Measurements from ENCODE around the gene IGLL5.
"Not testable (repeated sequence)": the region's sequence is repeated elsewhere in the genome, so short reads cannot be mapped to it uniquely, and the experiment has no call there.

IGLL5 gene

GRCh38 chr22:22920910-22921550 lies 33.4 kb downstream of the IGLL5 start:
- no peak overlapping the region for H3K18ac ChIP-seq (ENCODE audit: low read length)
- no peak overlapping the region for H2BK12ac ChIP-seq (ENCODE audit: low read length)
- H3K4ac ChIP-seq (ENCODE audit: low read depth, low read length) = no peak overlapping the region
- H3K4me3 ChIP-seq (ENCODE audit: low read depth, low read length) = no peak overlapping the region
- no peak overlapping the region for H3K23ac ChIP-seq (ENCODE audit: low read length)
- H3K27ac ChIP-seq (ENCODE audit: low read depth, low read length) = no peak overlapping the region
- DNase-seq = no peak
- H3K9me3 ChIP-seq (ENCODE audit: insufficient read depth, low read depth, low read length) = peaks cover 17% of the 10 kb centered on the region
- no CpG with 5 or more reads among the region's 13 CpGs for WGBS (ENCODE audit: extremely low coverage, insufficient coverage, insufficient read length)
- no peak overlapping the region for H3K4me2 ChIP-seq (ENCODE audit: low read length)
- H3K4me1 ChIP-seq (ENCODE audit: control insufficient read depth in 1 of 2, insufficient read depth in 2 of 2, low read length in 2 of 2) = no peaks in the 10 kb centered on the region
- H2BK5ac ChIP-seq (ENCODE audit: low read depth, low read length, poor library complexity) = no peak overlapping the region
- H4K91ac ChIP-seq (ENCODE audit: low read depth, low read length) = no peak overlapping the region
- H2AFZ ChIP-seq (ENCODE audit: insufficient read depth, low read length, poor library complexity) = no peak overlapping the region
- no peak overlapping the region for H3K9ac ChIP-seq (ENCODE audit: low read length)
- H3K36me3 ChIP-seq (ENCODE audit: control insufficient read depth in 1 of 2, insufficient read depth in 2 of 2, low read length in 2 of 2) = no peaks in the 10 kb centered on the region
- H4K8ac ChIP-seq (ENCODE audit: low read depth, low read length) = no peak overlapping the region
- H3K79me1 ChIP-seq (ENCODE audit: low read length) = no peaks in the 10 kb centered on the region
- no peaks in the 10 kb centered on the region for H3K27me3 ChIP-seq (ENCODE audit: insufficient read depth, low read length)
- H2BK120ac ChIP-seq (ENCODE audit: insufficient read depth, low read length, poor library complexity) = no peak overlapping the region
- H4K12ac ChIP-seq (ENCODE audit: low read depth, low read length) = no peak overlapping the region
- no peak overlapping the region for H2AK5ac ChIP-seq (ENCODE audit: low read length)
- H3K14ac ChIP-seq (ENCODE audit: low read length) = no peak overlapping the region
- no peaks in the 10 kb centered on the region for H3K79me2 ChIP-seq (ENCODE audit: control insufficient read depth, insufficient read depth, low read length, poor library complexity)

GRCh38 chr22:22921575-22921974 lies 34.0 kb downstream of the IGLL5 start:
- Histone ChIP-seq H3K9ac (ENCODE audit: low read length) (no peak overlapping the region), H3K23ac (ENCODE audit: low read length) (no peak overlapping the region), H3K14ac (ENCODE audit: low read length) (no peak overlapping the region), H3K27ac (ENCODE audit: low read depth, low read length) (no peak overlapping the region), H4K8ac (ENCODE audit: low read depth, low read length) (no peak overlapping the region), H3K18ac (ENCODE audit: low read length) (no peak overlapping the region), H3K4me2 (ENCODE audit: low read length) (no peak overlapping the region), H3K9me3 (ENCODE audit: insufficient read depth, low read depth, low read length) (peaks cover 12% of the 10 kb centered on the region), H3K4ac (ENCODE audit: low read depth, low read length) (no peak overlapping the region), H2BK12ac (ENCODE audit: low read length) (no peak overlapping the region), H3K27me3 (ENCODE audit: insufficient read depth, low read length) (no peaks in the 10 kb centered on the region), H2AK5ac (ENCODE audit: low read length) (no peak overlapping the region), H2AFZ (ENCODE audit: insufficient read depth, low read length, poor library complexity) (no peak overlapping the region), H3K4me3 (ENCODE audit: low read depth, low read length) (no peak overlapping the region), H3K79me1 (ENCODE audit: low read length) (no peaks in the 10 kb centered on the region), H3K36me3 (ENCODE audit: control insufficient read depth in 1 of 2, insufficient read depth in 2 of 2, low read length in 2 of 2) (no peaks in the 10 kb centered on the region), H2BK120ac (ENCODE audit: insufficient read depth, low read length, poor library complexity) (no peak overlapping the region), H4K91ac (ENCODE audit: low read depth, low read length) (no peak overlapping the region), H4K12ac (ENCODE audit: low read depth, low read length) (no peak overlapping the region), H2BK5ac (ENCODE audit: low read depth, low read length, poor library complexity) (no peak overlapping the region), H3K4me1 (ENCODE audit: control insufficient read depth in 1 of 2, insufficient read depth in 2 of 2, low read length in 2 of 2) (no peaks in the 10 kb centered on the region), H3K79me2 (ENCODE audit: control insufficient read depth, insufficient read depth, low read length, poor library complexity) (no peaks in the 10 kb centered on the region)
- no CpG with 5 or more reads among the region's 8 CpGs for WGBS (ENCODE audit: extremely low coverage, insufficient coverage, insufficient read length)
- no peak for DNase-seq

GRCh38 chr22:22922092-22922953 lies 34.7 kb downstream of the IGLL5 start:
- H3K18ac ChIP-seq (ENCODE audit: low read length); H2BK120ac ChIP-seq (ENCODE audit: insufficient read depth, low read length, poor library complexity); H4K8ac ChIP-seq (ENCODE audit: low read depth, low read length); H2BK5ac ChIP-seq (ENCODE audit: low read depth, low read length, poor library complexity); H4K91ac ChIP-seq (ENCODE audit: low read depth, low read length); H3K27me3 ChIP-seq (ENCODE audit: insufficient read depth, low read length); H3K4ac ChIP-seq (ENCODE audit: low read depth, low read length); H3K79me2 ChIP-seq (ENCODE audit: control insufficient read depth, insufficient read depth, low read length, poor library complexity); DNase-seq; H3K27ac ChIP-seq (ENCODE audit: low read depth, low read length); H2BK12ac ChIP-seq (ENCODE audit: low read length); H3K79me1 ChIP-seq (ENCODE audit: low read length); H3K9ac ChIP-seq (ENCODE audit: low read length); H3K9me3 ChIP-seq (ENCODE audit: insufficient read depth, low read depth, low read length); H4K12ac ChIP-seq (ENCODE audit: low read depth, low read length); H3K4me3 ChIP-seq (ENCODE audit: low read depth, low read length); H3K4me2 ChIP-seq (ENCODE audit: low read length); H3K14ac ChIP-seq (ENCODE audit: low read length); H2AFZ ChIP-seq (ENCODE audit: insufficient read depth, low read length, poor library complexity); H3K23ac ChIP-seq (ENCODE audit: low read length); H2AK5ac ChIP-seq (ENCODE audit: low read length); H3K36me3 ChIP-seq (ENCODE audit: control insufficient read depth in 1 of 2, insufficient read depth in 2 of 2, low read length in 2 of 2); H3K4me1 ChIP-seq (ENCODE audit: control insufficient read depth in 1 of 2, insufficient read depth in 2 of 2, low read length in 2 of 2): not testable (repeated sequence)
- no CpG with 5 or more reads among the region's 16 CpGs for WGBS (ENCODE audit: extremely low coverage, insufficient coverage, insufficient read length)

- Histone ChIP-seq H2BK120ac (ENCODE audit: insufficient read depth, low read length, poor library complexity) (no peak overlapping the region), H3K4me3 (ENCODE audit: low read depth, low read length) (no peak overlapping the region), H3K79me1 (ENCODE audit: low read length) (no peaks in the 10 kb centered on the region), H2AFZ (ENCODE audit: insufficient read depth, low read length, poor library complexity) (no peak overlapping the region), H3K23ac (ENCODE audit: low read length) (no peak overlapping the region), H2BK5ac (ENCODE audit: low read depth, low read length, poor library complexity) (no peak overlapping the region), H3K9ac (ENCODE audit: low read length) (no peak overlapping the region), H3K4ac (ENCODE audit: low read depth, low read length) (no peak overlapping the region), H3K79me2 (ENCODE audit: control insufficient read depth, insufficient read depth, low read length, poor library complexity) (no peaks in the 10 kb centered on the region), H3K9me3 (ENCODE audit: insufficient read depth, low read depth, low read length) (peaks cover 2% of the 10 kb centered on the region), H3K27ac (ENCODE audit: low read depth, low read length) (no peak overlapping the region), H4K8ac (ENCODE audit: low read depth, low read length) (no peak overlapping the region), H2BK12ac (ENCODE audit: low read length) (no peak overlapping the region), H3K18ac (ENCODE audit: low read length) (no peak overlapping the region), H3K4me2 (ENCODE audit: low read length) (no peak overlapping the region), H3K27me3 (ENCODE audit: insufficient read depth, low read length) (no peaks in the 10 kb centered on the region), H2AK5ac (ENCODE audit: low read length) (no peak overlapping the region), H3K14ac (ENCODE audit: low read length) (no peak overlapping the region), H4K91ac (ENCODE audit: low read depth, low read length) (no peak overlapping the region), H3K36me3 (ENCODE audit: control insufficient read depth in 1 of 2, insufficient read depth in 2 of 2, low read length in 2 of 2) (no peaks in the 10 kb centered on the region), H3K4me1 (ENCODE audit: control insufficient read depth in 1 of 2, insufficient read depth in 2 of 2, low read length in 2 of 2) (no peaks in the 10 kb centered on the region), H4K12ac (ENCODE audit: low read depth, low read length) (no peak overlapping the region)
- no peak for DNase-seq
- 100% methylated on average over 2 of the region's 4 CpGs for WGBS (ENCODE audit: extremely low coverage, insufficient coverage, insufficient read length)
Measured at GRCh38 chr22:22922954-22923319, 35.3 kb downstream of the IGLL5 start.

All from trophoblast cell (in vitro differentiated cells and primary cell).